GM21381 (cell line): Measurements from ENCODE around the gene TTC9.

ENCODE experiments used
- ATAC-seq: cut with Tn5 transposase; IDR thresholded peaks from one replicate; pipeline ENCODE4 v1.9.1; 2021; ENCODE audit warnings: mild to moderate bottlenecking, moderate library complexity; ENCODE audit not compliant: unreplicated experiment

TTC9 gene

GRCh38 chr14:70641548-70642302 lies at the start of gene TTC9:
TTC9 (plus strand) TSS chr14:70641916; CDS start chr14:70642130, 214 bp downstream.
- peak; percentile 29 for ATAC-seq

GRCh38 chr14:70594461-70594860 lies 47.3 kb upstream of the TTC9 start:
- ATAC-seq = no peak

- ATAC-seq = no peak
Observed at GRCh38 chr14:70595443-70596185, 46.1 kb upstream of the TTC9 start.

- ATAC-seq = no peak
Observed at GRCh38 chr14:70597731-70598130, 44.0 kb upstream of the TTC9 start.

GRCh38 chr14:70599345-70599744 lies 42.4 kb upstream of the TTC9 start:
- ATAC-seq = no peak

- peak; percentile 77 for ATAC-seq
Observed at GRCh38 chr14:70600382-70601157, 41.1 kb upstream of the TTC9 start, which contains the start of gene MED6. MED6 (minus strand) TSS chr14:70600655; CDS start chr14:70600637, 18 bp downstream.

- ATAC-seq = no peak
Observed at GRCh38 chr14:70601162-70601561, 40.6 kb upstream of the TTC9 start.

- ATAC-seq = peak; percentile 41
Observed at GRCh38 chr14:70602254-70602653, 39.5 kb upstream of the TTC9 start.

GRCh38 chr14:70611216-70611615 lies 30.5 kb upstream of the TTC9 start:
- ATAC-seq = no peak

- no peak for ATAC-seq
Observed at GRCh38 chr14:70616646-70617045, 25.1 kb upstream of the TTC9 start.

- no peak for ATAC-seq
Observed at GRCh38 chr14:70618314-70618713, 23.4 kb upstream of the TTC9 start.

GRCh38 chr14:70619708-70620107 lies 22.0 kb upstream of the TTC9 start:
- no peak for ATAC-seq

- no peak for ATAC-seq
Observed at GRCh38 chr14:70622111-70622712, 19.5 kb upstream of the TTC9 start.

- ATAC-seq = no peak
Observed at GRCh38 chr14:70624972-70625371, 16.7 kb upstream of the TTC9 start.

GRCh38 chr14:70631948-70632347 lies 9.8 kb upstream of the TTC9 start:
- no peak for ATAC-seq

GRCh38 chr14:70635971-70636595 lies 5.6 kb upstream of the TTC9 start:
- ATAC-seq = no peak

- no peak for ATAC-seq
Observed at GRCh38 chr14:70638416-70638815, 3.3 kb upstream of the TTC9 start.

- ATAC-seq = peak; percentile 61
Observed at GRCh38 chr14:70640938-70641547, 673 bp upstream of the TTC9 start.

GRCh38 chr14:70642303-70643235 lies 853 bp downstream of the TTC9 start:
- no peak for ATAC-seq
